Panc1 (cell line): Measurements from ENCODE around the gene ADGRB3.

Experiments
- POLR2AphosphoS5 ChIP-seq: IDR thresholded peaks from 2 replicates; pipeline ENCODE4 v1.6.1; 2012; ENCODE audit warnings: mild to moderate bottlenecking, low read depth, low read length, moderate library complexity
- TCF7L2 ChIP-seq: IDR thresholded peaks from 2 replicates; pipeline ENCODE4 v1.6.1; 2011; ENCODE audit warnings: mild to moderate bottlenecking, low read depth, low read length, inconsistent platforms
- TF ChIP-seq, protein P1 (sequence below): fragments of 450-650 bp; IDR thresholded peaks from 2 replicates; pipeline ENCODE4 v1.5.1; 2017; ENCODE audit warnings: mild to moderate bottlenecking
- TF ChIP-seq, protein P2 (sequence below), 2 experiments: IDR thresholded peaks; 2 replicates each; pipeline ENCODE4 v1.6.1; 2011 to 2012; ENCODE audit warnings: low read depth in 2 of 2, control low read depth in 1 of 2, low read length in 1 of 2, mild to moderate bottlenecking in 1 of 2, moderate library complexity in 1 of 2; ENCODE audit not compliant: insufficient read depth in 1 of 2

DNA sequence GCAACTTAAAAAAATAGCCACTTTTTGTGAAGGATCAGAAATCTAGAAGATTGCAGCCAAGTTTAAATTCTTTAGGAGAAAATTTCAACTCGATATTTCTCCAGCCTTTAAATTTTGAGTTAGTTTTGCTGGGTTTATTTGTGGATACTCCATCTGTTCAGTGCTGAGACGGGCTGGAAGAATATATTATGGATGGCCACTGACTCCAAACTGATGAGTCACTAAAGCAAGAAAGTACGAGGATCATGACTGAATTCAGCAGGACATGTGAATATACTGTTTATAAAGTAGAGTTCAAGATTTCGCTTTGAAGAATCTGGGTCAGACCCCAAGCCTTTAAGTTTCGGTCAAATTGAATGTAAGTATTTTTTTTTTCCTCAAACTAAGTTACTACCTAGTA lies 199.5 kb downstream of the ADGRB3 start:
- TF ChIP-seq, protein P1, sequence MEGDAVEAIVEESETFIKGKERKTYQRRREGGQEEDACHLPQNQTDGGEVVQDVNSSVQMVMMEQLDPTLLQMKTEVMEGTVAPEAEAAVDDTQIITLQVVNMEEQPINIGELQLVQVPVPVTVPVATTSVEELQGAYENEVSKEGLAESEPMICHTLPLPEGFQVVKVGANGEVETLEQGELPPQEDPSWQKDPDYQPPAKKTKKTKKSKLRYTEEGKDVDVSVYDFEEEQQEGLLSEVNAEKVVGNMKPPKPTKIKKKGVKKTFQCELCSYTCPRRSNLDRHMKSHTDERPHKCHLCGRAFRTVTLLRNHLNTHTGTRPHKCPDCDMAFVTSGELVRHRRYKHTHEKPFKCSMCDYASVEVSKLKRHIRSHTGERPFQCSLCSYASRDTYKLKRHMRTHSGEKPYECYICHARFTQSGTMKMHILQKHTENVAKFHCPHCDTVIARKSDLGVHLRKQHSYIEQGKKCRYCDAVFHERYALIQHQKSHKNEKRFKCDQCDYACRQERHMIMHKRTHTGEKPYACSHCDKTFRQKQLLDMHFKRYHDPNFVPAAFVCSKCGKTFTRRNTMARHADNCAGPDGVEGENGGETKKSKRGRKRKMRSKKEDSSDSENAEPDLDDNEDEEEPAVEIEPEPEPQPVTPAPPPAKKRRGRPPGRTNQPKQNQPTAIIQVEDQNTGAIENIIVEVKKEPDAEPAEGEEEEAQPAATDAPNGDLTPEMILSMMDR = no peak
- no peak for TF ChIP-seq POLR2AphosphoS5
- TF ChIP-seq, protein P2, sequence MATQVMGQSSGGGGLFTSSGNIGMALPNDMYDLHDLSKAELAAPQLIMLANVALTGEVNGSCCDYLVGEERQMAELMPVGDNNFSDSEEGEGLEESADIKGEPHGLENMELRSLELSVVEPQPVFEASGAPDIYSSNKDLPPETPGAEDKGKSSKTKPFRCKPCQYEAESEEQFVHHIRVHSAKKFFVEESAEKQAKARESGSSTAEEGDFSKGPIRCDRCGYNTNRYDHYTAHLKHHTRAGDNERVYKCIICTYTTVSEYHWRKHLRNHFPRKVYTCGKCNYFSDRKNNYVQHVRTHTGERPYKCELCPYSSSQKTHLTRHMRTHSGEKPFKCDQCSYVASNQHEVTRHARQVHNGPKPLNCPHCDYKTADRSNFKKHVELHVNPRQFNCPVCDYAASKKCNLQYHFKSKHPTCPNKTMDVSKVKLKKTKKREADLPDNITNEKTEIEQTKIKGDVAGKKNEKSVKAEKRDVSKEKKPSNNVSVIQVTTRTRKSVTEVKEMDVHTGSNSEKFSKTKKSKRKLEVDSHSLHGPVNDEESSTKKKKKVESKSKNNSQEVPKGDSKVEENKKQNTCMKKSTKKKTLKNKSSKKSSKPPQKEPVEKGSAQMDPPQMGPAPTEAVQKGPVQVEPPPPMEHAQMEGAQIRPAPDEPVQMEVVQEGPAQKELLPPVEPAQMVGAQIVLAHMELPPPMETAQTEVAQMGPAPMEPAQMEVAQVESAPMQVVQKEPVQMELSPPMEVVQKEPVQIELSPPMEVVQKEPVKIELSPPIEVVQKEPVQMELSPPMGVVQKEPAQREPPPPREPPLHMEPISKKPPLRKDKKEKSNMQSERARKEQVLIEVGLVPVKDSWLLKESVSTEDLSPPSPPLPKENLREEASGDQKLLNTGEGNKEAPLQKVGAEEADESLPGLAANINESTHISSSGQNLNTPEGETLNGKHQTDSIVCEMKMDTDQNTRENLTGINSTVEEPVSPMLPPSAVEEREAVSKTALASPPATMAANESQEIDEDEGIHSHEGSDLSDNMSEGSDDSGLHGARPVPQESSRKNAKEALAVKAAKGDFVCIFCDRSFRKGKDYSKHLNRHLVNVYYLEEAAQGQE (IDR thresholded peaks at IDR 0.05; ENCODE audit: insufficient read depth in 1 of 2, low read depth in 2 of 2, low read length in 1 of 2) = no peak
- TF ChIP-seq TCF7L2 = no peak
